ENCODE measurements around the gene RNASE9. TPM values are rescaled to one million over a fixed set of nuclear protein-coding genes. Genes with fewer than 3 reads are reported as not detected.
A peak's percentile ranks its signal among the peaks of the same experiment; 100 is the strongest.
"Not testable (repeated sequence)": the region's sequence is repeated elsewhere in the genome, so short reads cannot be mapped to it uniquely, and the experiment has no call there.

Gene RNASE9
- total RNA-seq, 1 experiment from 2014 or later = not detected

- no peak for DNase-seq (ENCODE audit: low read depth)
These were observed 17.5 kb upstream of the RNASE9 start for GRCh38 chr14:20578325-20578724.

- not testable (repeated sequence) for DNase-seq (ENCODE audit: low read depth)
These were observed 11.6 kb upstream of the RNASE9 start for GRCh38 chr14:20572382-20572990.

GRCh38 chr14:20570720-20571119, 9.9 kb upstream of the RNASE9 start:
- DNase-seq (ENCODE audit: low read depth) = not testable (repeated sequence)

GRCh38 chr14:20569865-20570264, 9.0 kb upstream of the RNASE9 start:
- not testable (repeated sequence) for DNase-seq (ENCODE audit: low read depth)

GRCh38 chr14:20569066-20569465, 8.2 kb upstream of the RNASE9 start:
- DNase-seq (ENCODE audit: low read depth) = no peak

GRCh38 chr14:20568393-20568792, 7.5 kb upstream of the RNASE9 start:
- no peak for DNase-seq (ENCODE audit: low read depth)

GRCh38 chr14:20567199-20567598, 6.4 kb upstream of the RNASE9 start:
- DNase-seq (ENCODE audit: low read depth) = not testable (repeated sequence)

GRCh38 chr14:20564501-20564997, 3.7 kb upstream of the RNASE9 start:
- DNase-seq (ENCODE audit: low read depth) = peak; percentile 59

GRCh38 chr14:20563971-20564370, 3.1 kb upstream of the RNASE9 start:
- DNase-seq (ENCODE audit: low read depth) = no peak

- DNase-seq (ENCODE audit: low read depth) = no peak
These were observed 1.4 kb downstream of the RNASE9 start for GRCh38 chr14:20559461-20559904.

GRCh38 chr14:20557212-20557542, 3.7 kb downstream of the RNASE9 start:
- no peak for DNase-seq (ENCODE audit: low read depth)

GRCh38 chr14:20556500-20557211, 4.2 kb downstream of the RNASE9 start:
- no peak for DNase-seq (ENCODE audit: low read depth)

GRCh38 chr14:20555845-20556244, 5.0 kb downstream of the RNASE9 start:
- DNase-seq (ENCODE audit: low read depth) = no peak

- DNase-seq (ENCODE audit: low read depth) = no peak
These were observed 7.8 kb downstream of the RNASE9 start for GRCh38 chr14:20553024-20553423.

- no peak for DNase-seq (ENCODE audit: low read depth)
These were observed 9.2 kb downstream of the RNASE9 start for GRCh38 chr14:20551606-20552005.

GRCh38 chr14:20550926-20551325, 9.9 kb downstream of the RNASE9 start:
- DNase-seq (ENCODE audit: low read depth) = no peak

- DNase-seq (ENCODE audit: low read depth) = no peak
These were observed 12.3 kb downstream of the RNASE9 start for GRCh38 chr14:20548414-20549158.

GRCh38 chr14:20546877-20547276, 14.0 kb downstream of the RNASE9 start:
- DNase-seq (ENCODE audit: low read depth) = no peak

- no peak for DNase-seq (ENCODE audit: low read depth)
These were observed 20.9 kb downstream of the RNASE9 start for GRCh38 chr14:20539906-20540305.

- DNase-seq (ENCODE audit: low read depth) = peak; percentile 69
These were observed 29.9 kb downstream of the RNASE9 start for GRCh38 chr14:20530771-20531571.

GRCh38 chr14:20529806-20530205, 31.0 kb downstream of the RNASE9 start:
- no peak for DNase-seq (ENCODE audit: low read depth)
